Panc1 (cell line): ENCODE results near the gene SAMHD1. TPM values are rescaled to one million over a fixed set of nuclear protein-coding genes. Genes with fewer than 3 reads are reported as not detected.

Experiments
- ATAC-seq: fragments of 200-7000 bp; cut with Tn5 transposase; 2 replicates; pipeline ENCODE4 v1.9.1; 2020; ENCODE audit warnings: mild to moderate bottlenecking, moderate library complexity
- BruUV-seq: library from RNA; stranded (reverse); fragments of 400-500 nt; replicated peaks from 2 replicates; lab custom pipeline; 2021; lab: Mats Ljungman, UMichigan
- CTCF ChIA-PET: fragments of 300-600 bp; sonication (Branson Sonifier 250); formaldehyde crosslinking; loops from one replicate; lab custom pipeline; 2022; ENCODE audit warnings: antibody characterized with exemption; lab: Charles Lee
- POLR2A ChIA-PET: fragments of 300-600 bp; sonication (Branson Sonifier 250); formaldehyde crosslinking; loops from one replicate; lab custom pipeline; 2022; ENCODE audit warnings: antibody characterized with exemption; lab: Charles Lee
- DNase-seq: peaks from one replicate; pipeline ENCODE4 v3.0.0-alpha.2; 2010; ENCODE audit warnings: low read depth, low spot score
- H3K27ac ChIP-seq: 2 replicates; pipeline ENCODE4 v1.5.1; 2011; ENCODE audit warnings: mild to moderate bottlenecking, low read length, inconsistent platforms
- H3K27me3 ChIP-seq: fragments of 200-500 bp; sonication (Bioruptor generic); 2 replicates; pipeline ENCODE4 v1.6.0; 2014; ENCODE audit warnings: low read length, inconsistent platforms; ENCODE audit not compliant: control insufficient read depth, insufficient read depth
- H3K36me3 ChIP-seq: fragments of 200-500 bp; sonication (Bioruptor generic); 2 replicates; pipeline ENCODE4 v1.5.1; 2014; ENCODE audit warnings: inconsistent platforms, mild to moderate bottlenecking, low read length, moderate library complexity; ENCODE audit not compliant: control insufficient read depth, insufficient read depth
- H3K4me1 ChIP-seq: 2 replicates; pipeline ENCODE4 v1.5.1; 2011; ENCODE audit warnings: inconsistent platforms, mild to moderate bottlenecking, low read length, moderate library complexity; ENCODE audit not compliant: control insufficient read depth, insufficient read depth
- H3K4me3 ChIP-seq, 2 experiments: 2 replicates each; pipeline ENCODE4 v1.5.1; 2011 to 2012; ENCODE audit warnings: low read depth in 2 of 2, low read length in 2 of 2, mild to moderate bottlenecking in 2 of 2, inconsistent platforms in 1 of 2, moderate library complexity in 1 of 2
- H3K9me3 ChIP-seq: fragments of 200-500 bp; sonication (Bioruptor generic); 2 replicates; pipeline ENCODE4 v1.5.1; 2014; ENCODE audit warnings: low read depth, mild to moderate bottlenecking, inconsistent platforms, low read length, moderate library complexity; ENCODE audit not compliant: control insufficient read depth, insufficient read depth
- POLR2AphosphoS5 ChIP-seq: IDR thresholded peaks from 2 replicates; pipeline ENCODE4 v1.6.1; 2012; ENCODE audit warnings: mild to moderate bottlenecking, low read depth, low read length, moderate library complexity
- SIN3A ChIP-seq: IDR thresholded peaks from 2 replicates; pipeline ENCODE4 v1.6.1; 2012; ENCODE audit warnings: low read depth, mild to moderate bottlenecking, low read length, moderate library complexity, borderline replicate concordance; ENCODE audit not compliant: insufficient read depth
- TCF7L2 ChIP-seq: IDR thresholded peaks from 2 replicates; pipeline ENCODE4 v1.6.1; 2011; ENCODE audit warnings: mild to moderate bottlenecking, low read depth, low read length, inconsistent platforms
- in situ Hi-C: cut with HindIII; loops from 2 replicates; pipeline ENCODE4 v1.10.0; 2016; ENCODE audit warnings: low sequenced_read_pairs, low pct_unique_long_range_greater_than_20kb
- intact Hi-C: fragments of 100-400 bp; cut with micrococcal nuclease; formaldehyde crosslinking; loops from one replicate; pipeline ENCODE4 v1.10.0; 2022; ENCODE audit not compliant: unreplicated experiment
- total RNA-seq: library from RNA; stranded (reverse); gene quantifications from one replicate; pipeline ENCODE4 v1.2.1, GENCODE V29; 2021; ENCODE audit not compliant: unreplicated experiment
- TF ChIP-seq, protein P1 (sequence below), 2 experiments: IDR thresholded peaks; 2 replicates each; pipeline ENCODE4 v1.6.1; 2011 to 2012; ENCODE audit warnings: low read depth in 2 of 2, control low read depth in 1 of 2, low read length in 1 of 2, mild to moderate bottlenecking in 1 of 2, moderate library complexity in 1 of 2; ENCODE audit not compliant: insufficient read depth in 1 of 2
- TF ChIP-seq, protein P2 (sequence below): fragments of 450-650 bp; IDR thresholded peaks from 2 replicates; pipeline ENCODE4 v1.5.1; 2017; ENCODE audit warnings: mild to moderate bottlenecking

The SAMHD1 gene
- total RNA-seq, 1 experiment from 2014 or later: 16.8 TPM

DNA sequence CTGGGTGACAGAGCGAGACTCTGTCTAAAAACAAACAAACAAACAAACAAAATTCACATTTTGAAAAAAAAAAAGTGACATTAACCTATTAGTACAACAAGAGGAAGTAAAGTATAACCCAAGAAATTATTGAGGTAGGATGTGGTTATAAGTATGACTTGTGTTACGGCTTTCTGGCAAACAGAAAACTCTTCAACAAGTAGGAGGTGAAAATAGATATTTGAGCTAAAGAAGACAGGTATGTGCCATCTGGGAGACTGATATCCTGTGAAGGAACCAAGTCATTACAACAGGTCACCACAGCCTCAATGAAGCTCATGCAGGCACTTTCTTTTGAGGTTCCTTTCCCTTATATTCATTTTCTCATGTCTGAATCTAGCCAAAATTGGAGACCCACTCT, 46.8 kb downstream of the SAMHD1 start:
- Histone ChIP-seq H3K27me3 (no peaks in the 10 kb centered on the region), H3K36me3 (no peaks in the 10 kb centered on the region), H3K4me3 (no peak overlapping the region), H3K4me1 (no peaks in the 10 kb centered on the region), H3K27ac (no peak overlapping the region), H3K9me3 (no peaks in the 10 kb centered on the region)
- DNase-seq (no peak), ATAC-seq (no peak)
- POLR2A ChIA-PET: interaction anchor here (0.5 kb wide), 1 partner anchor 256 kb away, joined by 10 read pairs; no protein-coding TSS in a partner anchor
- CTCF ChIA-PET: interaction anchor here (0.6 to 0.7 kb wide), 3 partner anchors 15 to 41 kb away, joined by 3 to 6 read pairs (median 4); a partner anchor contains a TSS
- TF ChIP-seq POLR2AphosphoS5: no peak
- no peak for TF ChIP-seq TCF7L2
- TF ChIP-seq, protein P1, sequence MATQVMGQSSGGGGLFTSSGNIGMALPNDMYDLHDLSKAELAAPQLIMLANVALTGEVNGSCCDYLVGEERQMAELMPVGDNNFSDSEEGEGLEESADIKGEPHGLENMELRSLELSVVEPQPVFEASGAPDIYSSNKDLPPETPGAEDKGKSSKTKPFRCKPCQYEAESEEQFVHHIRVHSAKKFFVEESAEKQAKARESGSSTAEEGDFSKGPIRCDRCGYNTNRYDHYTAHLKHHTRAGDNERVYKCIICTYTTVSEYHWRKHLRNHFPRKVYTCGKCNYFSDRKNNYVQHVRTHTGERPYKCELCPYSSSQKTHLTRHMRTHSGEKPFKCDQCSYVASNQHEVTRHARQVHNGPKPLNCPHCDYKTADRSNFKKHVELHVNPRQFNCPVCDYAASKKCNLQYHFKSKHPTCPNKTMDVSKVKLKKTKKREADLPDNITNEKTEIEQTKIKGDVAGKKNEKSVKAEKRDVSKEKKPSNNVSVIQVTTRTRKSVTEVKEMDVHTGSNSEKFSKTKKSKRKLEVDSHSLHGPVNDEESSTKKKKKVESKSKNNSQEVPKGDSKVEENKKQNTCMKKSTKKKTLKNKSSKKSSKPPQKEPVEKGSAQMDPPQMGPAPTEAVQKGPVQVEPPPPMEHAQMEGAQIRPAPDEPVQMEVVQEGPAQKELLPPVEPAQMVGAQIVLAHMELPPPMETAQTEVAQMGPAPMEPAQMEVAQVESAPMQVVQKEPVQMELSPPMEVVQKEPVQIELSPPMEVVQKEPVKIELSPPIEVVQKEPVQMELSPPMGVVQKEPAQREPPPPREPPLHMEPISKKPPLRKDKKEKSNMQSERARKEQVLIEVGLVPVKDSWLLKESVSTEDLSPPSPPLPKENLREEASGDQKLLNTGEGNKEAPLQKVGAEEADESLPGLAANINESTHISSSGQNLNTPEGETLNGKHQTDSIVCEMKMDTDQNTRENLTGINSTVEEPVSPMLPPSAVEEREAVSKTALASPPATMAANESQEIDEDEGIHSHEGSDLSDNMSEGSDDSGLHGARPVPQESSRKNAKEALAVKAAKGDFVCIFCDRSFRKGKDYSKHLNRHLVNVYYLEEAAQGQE (IDR thresholded peaks at IDR 0.05; ENCODE audit: insufficient read depth in 1 of 2, low read depth in 2 of 2, low read length in 1 of 2): no peak
- TF ChIP-seq SIN3A: no peak
- TF ChIP-seq, protein P2, sequence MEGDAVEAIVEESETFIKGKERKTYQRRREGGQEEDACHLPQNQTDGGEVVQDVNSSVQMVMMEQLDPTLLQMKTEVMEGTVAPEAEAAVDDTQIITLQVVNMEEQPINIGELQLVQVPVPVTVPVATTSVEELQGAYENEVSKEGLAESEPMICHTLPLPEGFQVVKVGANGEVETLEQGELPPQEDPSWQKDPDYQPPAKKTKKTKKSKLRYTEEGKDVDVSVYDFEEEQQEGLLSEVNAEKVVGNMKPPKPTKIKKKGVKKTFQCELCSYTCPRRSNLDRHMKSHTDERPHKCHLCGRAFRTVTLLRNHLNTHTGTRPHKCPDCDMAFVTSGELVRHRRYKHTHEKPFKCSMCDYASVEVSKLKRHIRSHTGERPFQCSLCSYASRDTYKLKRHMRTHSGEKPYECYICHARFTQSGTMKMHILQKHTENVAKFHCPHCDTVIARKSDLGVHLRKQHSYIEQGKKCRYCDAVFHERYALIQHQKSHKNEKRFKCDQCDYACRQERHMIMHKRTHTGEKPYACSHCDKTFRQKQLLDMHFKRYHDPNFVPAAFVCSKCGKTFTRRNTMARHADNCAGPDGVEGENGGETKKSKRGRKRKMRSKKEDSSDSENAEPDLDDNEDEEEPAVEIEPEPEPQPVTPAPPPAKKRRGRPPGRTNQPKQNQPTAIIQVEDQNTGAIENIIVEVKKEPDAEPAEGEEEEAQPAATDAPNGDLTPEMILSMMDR: no peak
- intact Hi-C loops (no loop called here), in situ Hi-C loops (no loop called here)
- BruUV-seq: no TSS peak

DNA sequence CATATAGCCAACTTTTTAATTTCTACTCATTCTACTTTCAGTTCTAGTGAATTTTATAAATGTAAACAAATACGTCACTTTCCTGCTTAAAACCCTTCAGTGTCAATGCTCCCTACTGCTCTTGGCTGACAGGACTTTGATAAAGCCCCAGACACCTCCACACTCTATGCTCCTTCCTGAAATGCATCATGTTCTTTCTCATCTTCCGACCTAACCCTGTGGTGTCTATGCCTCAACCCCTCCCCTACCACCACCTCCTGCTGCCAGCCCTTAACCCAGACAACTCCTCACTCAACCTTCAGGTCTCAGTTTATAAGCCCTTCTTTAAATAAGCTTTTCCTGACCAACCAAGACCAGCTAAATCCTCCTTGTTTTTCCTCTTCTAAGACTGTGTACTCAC, 56.5 kb downstream of the SAMHD1 start:
- POLR2A ChIA-PET: interaction anchor here (0.6 kb wide), 1 partner anchor 220 kb away, joined by 15 read pairs; no protein-coding TSS in a partner anchor
- CTCF ChIA-PET: interaction anchor here (0.5 kb wide), 1 partner anchor 15 kb away, joined by 5 read pairs; no protein-coding TSS in a partner anchor
- DNase-seq: no peak

More for the DNA sequence above, 56.5 kb downstream of the SAMHD1 start:
- no peak overlapping the region for H3K4me3 ChIP-seq
- H3K9me3 ChIP-seq: no peaks in the 10 kb centered on the region
- intact Hi-C loops (no loop called here), in situ Hi-C loops (no loop called here)
- no TSS peak for BruUV-seq
- no peak overlapping the region for H3K27ac ChIP-seq
- no peak for ATAC-seq
- no peaks in the 10 kb centered on the region for H3K4me1 ChIP-seq
- TF ChIP-seq SIN3A (no peak), POLR2AphosphoS5 (no peak), TCF7L2 (no peak)
- TF ChIP-seq, protein P1 (IDR thresholded peaks at IDR 0.05; ENCODE audit: insufficient read depth in 1 of 2, low read depth in 2 of 2, low read length in 1 of 2): no peak
- TF ChIP-seq, protein P2: no peak
- no peaks in the 10 kb centered on the region for H3K36me3 ChIP-seq
- no peaks in the 10 kb centered on the region for H3K27me3 ChIP-seq
